KOPT-K1 (cell line): ENCODE measurements around the gene DHX30.
"Not testable (repeated sequence)": the region's sequence is repeated elsewhere in the genome, so short reads cannot be mapped to it uniquely, and the experiment has no call there.

Experiments
- H3K27ac ChIP-seq: fragments of 200-600 bp; sonication (generic); 2 replicates; pipeline ENCODE4 v1.5.1; 2016; ENCODE audit warnings: antibody characterized with exemption, mild to moderate bottlenecking, low read depth, low read length; ENCODE audit not compliant: poor library complexity, severe bottlenecking
- H3K36me3 ChIP-seq: fragments of 200-600 bp; sonication (generic); 2 replicates; pipeline ENCODE4 v1.5.1; 2017; ENCODE audit warnings: antibody characterized with exemption, mild to moderate bottlenecking, low read length, moderate library complexity; ENCODE audit not compliant: insufficient read depth
- H3K9me3 ChIP-seq: fragments of 200-600 bp; sonication (generic); 2 replicates; pipeline ENCODE4 v1.5.1; 2017; ENCODE audit warnings: antibody characterized with exemption, low read length, mild to moderate bottlenecking; ENCODE audit not compliant: insufficient read depth, poor library complexity, severe bottlenecking

The DHX30 gene

GRCh38 chr3:47782446-47783308, 20.3 kb upstream of the DHX30 start:
- Histone ChIP-seq H3K36me3 (peaks cover 19% of the 10 kb centered on the region), H3K9me3 (no peaks in the 10 kb centered on the region), H3K27ac (peak overlapping the region; percentile 90)

- H3K36me3 ChIP-seq = peaks cover 9% of the 10 kb centered on the region; the same call in 1 of the 2 replicates
- no peaks in the 10 kb centered on the region for H3K9me3 ChIP-seq
- no peak overlapping the region for H3K27ac ChIP-seq
These were observed 19.3 kb upstream of the DHX30 start for GRCh38 chr3:47783673-47784072.

- no peaks in the 10 kb centered on the region for H3K36me3 ChIP-seq
- no peak overlapping the region for H3K27ac ChIP-seq
- H3K9me3 ChIP-seq = peaks cover 14% of the 10 kb centered on the region
These were observed 11.6 kb upstream of the DHX30 start for GRCh38 chr3:47791193-47791855.

- H3K9me3 ChIP-seq = peaks cover 14% of the 10 kb centered on the region
- no peaks in the 10 kb centered on the region for H3K36me3 ChIP-seq
- no peak overlapping the region for H3K27ac ChIP-seq
These were observed 10.2 kb upstream of the DHX30 start for GRCh38 chr3:47792699-47793098.

- H3K9me3 ChIP-seq = peaks cover 14% of the 10 kb centered on the region
- H3K36me3 ChIP-seq = no peaks in the 10 kb centered on the region
- H3K27ac ChIP-seq = no peak overlapping the region
These were observed 8.4 kb upstream of the DHX30 start for GRCh38 chr3:47794544-47794943.

- Histone ChIP-seq H3K9me3 (no peaks in the 10 kb centered on the region), H3K27ac (no peak overlapping the region), H3K36me3 (no peaks in the 10 kb centered on the region)
These were observed 3.2 kb upstream of the DHX30 start for GRCh38 chr3:47799733-47800132.

- Histone ChIP-seq H3K27ac (peak overlapping the region; percentile 84), H3K36me3 (peaks cover 26% of the 10 kb centered on the region), H3K9me3 (no peaks in the 10 kb centered on the region)
These were observed 615 bp downstream of the DHX30 start for GRCh38 chr3:47803480-47804025.

- Histone ChIP-seq H3K27ac (no peak overlapping the region), H3K9me3 (no peaks in the 10 kb centered on the region), H3K36me3 (peaks cover 32% of the 10 kb centered on the region)
These were observed 1.6 kb downstream of the DHX30 start for GRCh38 chr3:47804577-47804976.

- Histone ChIP-seq H3K9me3 (no peaks in the 10 kb centered on the region), H3K27ac (no peak overlapping the region), H3K36me3 (peaks cover 93% of the 10 kb centered on the region)
These were observed 10.7 kb downstream of the DHX30 start for GRCh38 chr3:47813551-47814177.

GRCh38 chr3:47817609-47818008, 14.7 kb downstream of the DHX30 start:
- Histone ChIP-seq H3K27ac (no peak overlapping the region), H3K36me3 (peaks cover 91% of the 10 kb centered on the region), H3K9me3 (no peaks in the 10 kb centered on the region)

GRCh38 chr3:47824541-47825473, 21.9 kb downstream of the DHX30 start:
- no peaks in the 10 kb centered on the region for H3K9me3 ChIP-seq
- H3K27ac ChIP-seq = peak overlapping the region; percentile 82
- peaks cover 55% of the 10 kb centered on the region for H3K36me3 ChIP-seq

- Histone ChIP-seq H3K9me3 (no peaks in the 10 kb centered on the region), H3K36me3 (peaks cover 55% of the 10 kb centered on the region), H3K27ac (peak overlapping the region; percentile 82)
These were observed 22.7 kb downstream of the DHX30 start for GRCh38 chr3:47825590-47825989.

- not testable (repeated sequence) for H3K27ac ChIP-seq, H3K9me3 ChIP-seq
These were observed 26.5 kb downstream of the DHX30 start for GRCh38 chr3:47829482-47829881.

GRCh38 chr3:47836986-47837385, 34.0 kb downstream of the DHX30 start:
- no peaks in the 10 kb centered on the region for H3K9me3 ChIP-seq
- peaks cover 99% of the 10 kb centered on the region for H3K36me3 ChIP-seq
- H3K27ac ChIP-seq = no peak overlapping the region

More at GRCh38 chr3:47829482-47829881, 26.5 kb downstream of the DHX30 start:
- H3K36me3 ChIP-seq = peaks cover 79% of the 10 kb centered on the region
